HS-5 (cell line): ENCODE measurements around the gene TWIST1.
A peak's percentile ranks its signal among the peaks of the same experiment; 100 is the strongest.

Experiments
- DNase-seq: peaks from one replicate; pipeline ENCODE4 v3.0.0-alpha.2; 2012; ENCODE audit warnings: low read depth

The TWIST1 gene

DNA sequence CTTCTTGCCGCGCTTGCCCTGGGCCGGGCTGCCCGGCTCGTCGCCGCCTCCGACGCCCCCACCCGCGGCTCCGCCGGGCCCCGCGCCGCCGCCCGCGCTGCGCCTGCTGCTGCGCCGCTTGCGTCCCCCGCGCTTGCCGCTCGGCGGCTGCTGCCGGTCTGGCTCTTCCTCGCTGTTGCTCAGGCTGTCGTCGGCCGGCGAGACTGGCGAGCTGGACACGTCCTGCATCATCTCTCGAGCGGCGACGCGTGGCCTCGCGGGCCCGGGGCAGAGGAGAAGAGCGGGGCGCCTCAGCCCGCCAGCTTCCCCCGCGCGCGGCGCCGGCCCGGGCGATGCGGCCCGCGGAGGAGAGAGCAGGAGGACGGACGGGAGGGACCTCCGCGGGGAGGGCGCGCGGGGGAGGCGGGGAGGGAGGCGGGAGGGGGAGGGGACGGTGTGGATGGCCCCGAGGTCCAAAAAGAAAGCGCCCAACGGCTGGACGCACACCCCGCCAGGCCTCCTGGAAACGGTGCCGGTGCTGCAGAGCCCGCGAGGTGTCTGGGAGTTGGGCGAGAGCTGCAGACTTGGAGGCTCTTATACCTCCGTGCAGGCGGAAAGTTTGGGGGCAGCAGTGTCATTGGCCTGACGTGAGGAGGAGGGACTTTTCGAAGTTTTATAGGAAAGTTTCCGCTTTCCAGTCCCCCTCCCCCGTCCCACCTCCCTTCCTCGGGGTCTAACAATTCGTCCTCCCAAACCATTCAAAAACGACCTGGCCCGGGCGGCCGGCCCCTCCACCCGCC is at the start of gene TWIST1:
TSS of gene TWIST1 (minus strand) at position 546 of the 779 bp plus-strand sequence. CDS start at position 231, 315 bp downstream.
- DNase-seq: peak; percentile 20

DNA sequence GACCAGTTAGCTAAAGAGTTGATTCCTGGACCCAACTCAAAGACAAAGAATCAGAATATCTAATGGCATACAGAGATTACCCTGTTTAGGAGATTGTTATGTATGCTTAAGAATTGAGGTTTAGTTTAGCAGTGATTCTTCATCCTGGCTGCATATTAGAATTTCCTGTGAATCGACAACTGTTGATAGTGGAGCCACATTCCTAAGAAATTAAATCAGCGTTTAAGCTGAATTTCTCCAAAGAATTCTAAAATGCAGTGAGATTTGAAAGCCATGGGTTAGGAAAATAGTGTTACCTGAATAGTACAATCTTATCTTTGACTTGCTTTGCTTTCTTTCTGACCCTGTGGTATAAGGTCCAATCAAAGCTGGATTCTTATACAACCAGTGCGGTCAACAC is 44.2 kb upstream of the TWIST1 start:
- DNase-seq: no peak

DNA sequence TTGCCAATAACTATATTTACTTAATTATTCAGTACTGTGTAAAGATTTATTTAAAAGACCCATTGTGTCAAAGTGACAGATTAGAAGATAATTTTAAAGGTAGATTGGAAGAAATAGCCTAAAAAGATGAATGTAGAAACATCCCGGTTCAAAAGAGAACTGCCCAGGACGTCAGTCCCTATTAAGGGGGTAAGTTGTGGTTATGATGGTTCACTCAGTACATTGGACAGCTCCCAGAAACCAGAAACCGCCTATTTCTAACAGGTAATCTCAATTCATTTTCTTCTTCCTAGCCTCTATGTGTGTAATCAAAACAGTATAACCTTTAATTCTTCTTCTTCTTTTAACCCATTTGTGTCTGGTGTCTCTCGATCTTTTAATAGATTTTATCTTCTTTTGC is 29.3 kb upstream of the TWIST1 start:
- no peak for DNase-seq

DNA sequence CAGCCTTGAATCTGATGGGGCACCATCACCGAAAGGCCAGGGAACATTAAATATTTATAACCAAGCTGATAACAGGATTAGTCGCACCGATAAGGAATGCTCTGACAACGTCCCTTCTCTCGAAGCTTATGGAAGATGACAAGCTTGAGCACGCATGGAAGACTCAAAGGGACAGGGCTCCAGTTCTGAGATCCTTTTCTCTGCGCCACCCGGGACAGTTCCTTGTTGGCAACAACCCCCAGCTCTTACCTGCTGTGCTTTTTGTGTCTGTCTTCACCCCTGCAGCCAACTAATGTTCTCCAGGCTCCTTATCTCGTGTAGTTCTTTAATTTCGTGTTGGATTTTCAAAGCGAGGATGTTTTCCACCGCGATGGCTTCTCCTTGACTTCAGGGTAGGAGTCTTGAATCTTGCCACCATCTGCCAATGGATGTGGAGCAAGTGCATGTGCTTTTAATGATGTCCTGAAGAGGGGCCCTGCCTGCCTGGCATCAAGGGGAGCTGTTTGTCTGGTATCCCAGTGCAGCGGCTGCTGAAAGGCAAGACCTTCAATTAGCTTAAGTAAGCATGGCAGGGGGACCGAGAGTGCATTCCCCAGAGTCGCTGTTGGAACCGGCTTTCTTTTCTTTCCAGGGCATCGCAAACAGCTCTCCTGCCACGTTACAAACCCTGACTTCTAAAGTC is 28.1 kb upstream of the TWIST1 start:
- DNase-seq: no peak

DNA sequence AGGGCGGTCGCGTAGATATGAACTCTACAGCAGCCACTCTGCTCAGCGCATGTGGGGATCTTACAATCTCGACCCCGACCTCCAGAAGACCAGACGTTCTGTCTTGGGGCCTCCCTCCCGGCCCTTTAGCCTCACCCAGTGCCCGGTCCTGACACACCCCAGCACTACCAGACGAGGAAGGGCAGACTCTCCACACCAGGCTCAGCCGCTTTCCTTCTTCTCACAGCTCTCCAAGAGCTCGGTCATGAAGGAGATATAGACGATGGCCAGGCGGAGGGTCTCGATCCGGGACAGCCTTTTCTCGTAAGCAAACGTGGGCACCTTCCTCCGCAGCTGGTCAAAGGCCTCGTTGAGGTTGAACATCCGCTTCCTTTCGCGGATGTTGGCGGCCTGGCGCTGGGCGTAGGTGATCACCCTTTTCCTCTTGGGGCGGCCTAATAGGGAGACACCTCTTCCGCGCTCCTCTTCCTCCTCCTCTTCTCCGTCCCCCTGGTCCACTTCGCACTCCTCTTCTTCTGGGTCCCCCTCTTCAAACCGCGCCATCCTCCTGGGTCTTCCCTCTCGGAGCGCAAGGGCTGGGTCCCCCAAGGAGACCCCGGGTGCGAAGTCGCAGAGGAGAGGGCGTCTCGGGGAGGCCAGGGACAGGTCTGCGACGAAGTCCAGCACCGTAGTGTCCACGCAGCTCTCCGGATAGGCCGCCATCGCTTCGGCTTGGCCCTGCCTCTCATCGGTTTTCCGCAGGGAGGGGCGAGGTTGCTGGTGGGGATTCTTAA is 27.4 kb upstream of the TWIST1 start, which contains the start of gene FERD3L:
TSS of gene FERD3L (minus strand) at position 761 of the 773 bp plus-strand sequence. CDS start at position 702, 59 bp downstream.
- DNase-seq: no peak

DNA sequence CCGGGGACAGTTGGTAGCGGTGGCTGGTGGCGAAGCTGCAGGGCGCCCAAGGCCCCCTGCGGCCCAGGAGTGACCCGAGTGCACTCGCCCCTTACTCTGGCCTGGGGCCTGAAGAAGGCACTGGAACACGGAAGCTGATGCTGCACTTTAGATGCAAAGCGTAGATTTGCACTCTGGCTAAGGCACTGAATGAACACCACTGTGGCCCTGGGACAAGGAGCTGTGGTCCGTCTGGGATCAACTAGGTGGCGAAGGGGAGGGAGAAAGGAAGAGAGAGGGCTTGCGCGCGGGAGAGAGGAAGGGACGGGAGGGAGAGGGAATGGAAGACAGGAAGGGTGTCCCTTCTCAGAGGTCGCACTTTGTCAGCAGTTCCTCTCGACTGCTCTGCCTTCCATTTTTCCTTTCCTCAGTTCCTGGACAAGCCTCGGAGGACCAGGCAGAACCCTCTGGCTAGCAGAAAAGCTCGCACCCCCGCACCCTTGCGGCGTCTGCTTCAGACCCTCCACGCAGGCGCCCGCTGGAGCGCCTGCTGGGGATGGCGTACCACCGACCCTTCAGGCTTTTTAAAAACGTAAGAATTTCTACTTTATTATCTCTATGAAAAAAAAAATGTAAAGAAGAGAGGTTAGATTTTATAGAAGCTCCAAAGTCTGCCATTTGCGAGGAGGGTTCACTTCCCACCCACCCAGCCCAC is 26.6 kb upstream of the TWIST1 start:
- no peak for DNase-seq

DNA sequence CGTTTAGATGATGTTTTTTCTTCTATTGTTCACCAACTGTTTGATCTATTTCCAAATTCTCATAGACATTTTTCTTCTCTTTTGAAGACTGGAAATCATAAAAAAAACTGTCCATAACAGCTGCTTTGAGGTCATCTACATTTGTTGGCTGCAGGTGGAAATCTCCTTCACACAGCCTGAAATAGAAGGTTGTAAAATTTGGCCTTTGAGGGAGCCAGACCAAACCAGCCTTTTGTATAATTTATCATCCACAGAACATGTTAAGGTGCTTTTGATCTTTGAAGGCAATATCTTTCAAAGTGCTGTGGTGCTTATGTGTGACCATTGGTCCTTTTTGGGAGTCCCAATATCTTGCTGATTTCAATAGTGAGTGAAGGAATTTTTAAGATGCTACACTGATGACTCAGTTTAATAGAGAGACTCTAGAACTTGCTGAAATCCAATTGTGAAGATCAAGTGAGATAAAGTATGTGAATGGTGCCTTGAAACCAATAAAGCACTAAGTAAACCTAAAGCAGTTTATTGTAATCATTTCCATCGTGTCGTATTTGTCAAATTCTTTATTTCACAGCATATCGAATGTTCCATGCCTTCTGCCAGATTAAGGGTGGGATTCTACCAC is 22.4 kb upstream of the TWIST1 start:
- DNase-seq: no peak

DNA sequence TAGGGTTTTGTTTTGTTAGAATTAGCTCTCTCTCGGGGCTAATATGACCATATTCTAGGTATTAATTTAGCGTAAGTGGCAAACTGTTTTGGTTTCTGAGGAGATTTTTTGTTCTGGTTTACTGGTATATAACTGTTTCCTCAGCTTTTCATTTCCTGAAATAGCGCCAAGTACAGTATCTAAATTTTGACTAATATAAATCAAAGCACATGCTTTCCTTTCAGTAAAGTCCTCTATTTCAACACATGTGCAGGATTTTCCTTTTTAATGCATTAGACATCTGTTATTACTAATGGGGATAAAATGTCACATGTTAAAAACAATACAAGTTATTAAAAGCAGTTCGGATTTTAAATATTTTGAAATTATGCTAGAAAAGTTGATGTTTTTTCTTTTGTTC is 16.4 kb upstream of the TWIST1 start:
- DNase-seq: no peak

DNA sequence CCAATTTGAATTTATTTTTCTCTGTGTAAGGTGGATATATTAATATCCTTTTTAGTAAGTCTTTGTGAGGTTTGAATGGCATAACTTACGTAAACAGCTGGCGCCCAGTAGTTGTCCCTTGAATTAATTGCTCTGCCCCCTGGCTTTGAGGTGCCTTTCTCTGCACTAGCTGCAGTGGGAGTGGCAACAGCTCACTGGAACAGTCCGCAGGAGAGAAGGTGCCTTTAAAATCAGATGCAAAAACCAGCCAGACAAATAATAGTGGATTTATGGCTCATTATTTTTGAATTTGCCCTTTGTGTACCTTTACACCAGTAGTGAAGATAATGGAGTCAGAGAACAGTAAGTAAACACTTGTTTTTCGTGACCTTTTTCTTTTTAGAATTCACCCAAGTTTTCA is 16.0 kb upstream of the TWIST1 start:
- DNase-seq: no peak

DNA sequence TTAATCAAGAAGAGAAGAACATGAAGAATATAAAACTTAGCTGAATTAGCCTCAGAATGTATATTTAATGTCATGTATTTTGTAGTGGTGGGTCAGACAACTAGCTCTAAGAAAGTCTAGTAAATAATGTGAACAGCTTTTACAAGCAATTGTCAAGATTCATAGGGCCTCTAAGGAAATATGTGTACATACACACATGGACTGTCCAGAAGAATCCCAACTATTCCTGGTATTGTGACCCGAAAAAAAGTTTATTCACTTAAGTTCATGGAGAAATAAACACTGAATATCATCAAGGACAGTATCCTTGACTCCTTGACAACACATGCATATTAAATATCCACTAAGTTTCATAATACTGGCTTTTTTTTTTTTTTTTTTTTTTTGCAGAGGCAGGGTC is 11.4 kb upstream of the TWIST1 start:
- no peak for DNase-seq

DNA sequence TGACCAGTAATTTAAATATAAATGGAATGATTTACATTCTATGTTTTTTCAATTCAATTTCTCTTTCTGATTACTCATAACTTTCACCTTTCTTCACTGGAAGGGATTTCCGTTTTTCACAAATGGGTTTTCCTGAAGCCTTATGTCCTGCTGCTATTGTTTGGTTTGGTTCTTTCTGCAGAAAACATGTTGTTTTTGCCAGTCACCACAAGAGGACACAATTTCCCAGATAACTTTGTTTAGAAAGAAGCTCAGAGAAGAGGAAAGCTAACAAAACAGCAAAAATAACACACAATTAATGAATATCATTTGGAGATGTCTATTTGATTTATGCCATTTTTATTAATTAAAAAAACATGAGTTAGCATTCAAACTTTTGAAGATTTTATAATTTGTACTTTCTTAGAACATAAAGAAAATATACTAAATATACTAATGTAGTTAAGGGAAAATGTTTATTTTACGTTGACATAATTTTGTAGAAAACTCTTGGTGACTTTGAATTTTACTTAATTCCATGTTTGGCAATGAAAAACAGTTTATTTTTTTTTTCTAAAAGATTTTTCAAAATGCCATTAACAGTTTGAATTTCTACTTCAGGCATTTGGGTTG is 4.6 kb upstream of the TWIST1 start:
- peak; percentile 35 for DNase-seq

DNA sequence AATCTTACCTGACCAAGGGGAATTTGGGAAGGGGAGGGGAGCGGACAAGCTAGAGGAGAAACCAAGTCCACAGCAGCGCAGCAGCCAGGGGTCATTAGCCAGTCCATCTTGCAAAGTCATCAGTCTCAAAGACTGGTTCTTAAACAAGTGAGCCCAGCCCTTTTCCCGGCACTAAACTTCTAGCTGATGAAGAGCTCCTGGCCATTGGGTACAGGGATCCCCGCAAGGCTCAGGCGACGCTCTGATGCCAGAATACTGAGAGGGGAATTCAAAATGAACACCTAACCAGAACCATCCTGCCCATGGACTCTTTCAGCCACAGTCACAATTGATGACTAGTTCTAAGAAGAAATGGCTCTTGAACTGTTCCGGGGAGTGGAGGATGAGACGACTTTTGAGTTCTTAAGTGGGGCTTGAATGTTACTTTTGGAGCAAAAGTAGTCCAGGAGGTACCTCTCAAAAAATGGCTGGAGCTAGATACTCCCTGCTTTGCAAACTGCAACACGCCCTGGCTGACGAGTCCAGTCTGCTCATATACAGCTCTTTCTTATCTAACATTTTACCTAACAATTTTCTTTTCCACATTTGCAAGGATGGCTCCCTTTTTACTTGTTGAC is 2.5 kb upstream of the TWIST1 start:
- DNase-seq: no peak

DNA sequence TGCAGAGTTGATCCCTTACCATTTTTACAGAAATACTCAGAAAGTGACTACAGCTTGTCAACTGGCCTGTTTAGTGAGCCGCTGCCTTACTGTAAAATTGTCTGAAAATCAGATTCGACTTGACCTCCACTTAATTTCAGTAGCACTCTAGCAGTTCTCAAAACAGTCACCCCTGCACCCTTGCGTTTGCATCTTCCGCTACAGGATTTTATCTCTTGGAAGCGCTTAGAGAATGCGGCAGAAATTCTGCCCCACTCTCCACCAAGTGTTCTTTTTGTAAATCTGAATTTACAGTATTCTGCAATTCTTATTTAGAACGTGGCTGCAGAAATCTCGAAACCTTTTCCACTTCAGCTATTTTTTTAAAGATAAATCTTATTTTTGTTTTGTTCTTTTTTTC is 1.9 kb upstream of the TWIST1 start:
- no peak for DNase-seq

DNA sequence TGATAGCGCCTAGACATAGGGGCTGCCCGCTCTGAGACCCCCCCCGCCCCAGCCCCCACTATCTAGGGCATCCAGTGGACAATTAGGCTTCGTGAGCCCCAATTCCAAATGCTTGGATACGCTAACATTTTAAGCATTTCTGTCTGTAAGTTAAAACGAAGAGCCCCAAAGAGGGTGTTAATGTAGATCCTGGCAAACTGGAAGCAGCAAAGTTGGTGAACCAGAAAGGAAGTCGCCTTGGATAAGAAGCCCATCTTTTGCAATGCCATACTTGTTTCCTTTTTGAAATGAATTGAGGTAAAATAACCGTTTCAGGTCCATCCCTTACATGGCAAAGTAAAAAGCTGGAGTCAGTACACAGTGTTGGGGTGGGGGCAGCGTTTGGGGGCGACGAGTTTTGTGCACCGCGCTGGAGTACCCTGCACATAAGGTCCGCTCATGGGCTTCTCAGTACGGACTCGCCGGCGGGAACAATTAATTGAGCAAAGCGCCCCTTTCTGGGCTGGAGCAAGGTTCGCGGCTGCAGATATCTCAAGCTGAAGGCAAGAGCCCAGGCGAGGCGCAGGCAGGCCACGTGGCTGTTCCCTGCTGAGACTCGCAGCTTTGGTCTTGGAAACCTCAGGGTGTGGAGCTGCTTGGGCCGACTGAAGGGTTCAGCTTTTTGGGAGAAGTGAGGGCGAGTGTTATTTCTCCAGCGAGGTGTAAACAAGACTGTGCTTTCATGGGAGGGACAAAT is 1.4 kb upstream of the TWIST1 start:
- no peak for DNase-seq

DNA sequence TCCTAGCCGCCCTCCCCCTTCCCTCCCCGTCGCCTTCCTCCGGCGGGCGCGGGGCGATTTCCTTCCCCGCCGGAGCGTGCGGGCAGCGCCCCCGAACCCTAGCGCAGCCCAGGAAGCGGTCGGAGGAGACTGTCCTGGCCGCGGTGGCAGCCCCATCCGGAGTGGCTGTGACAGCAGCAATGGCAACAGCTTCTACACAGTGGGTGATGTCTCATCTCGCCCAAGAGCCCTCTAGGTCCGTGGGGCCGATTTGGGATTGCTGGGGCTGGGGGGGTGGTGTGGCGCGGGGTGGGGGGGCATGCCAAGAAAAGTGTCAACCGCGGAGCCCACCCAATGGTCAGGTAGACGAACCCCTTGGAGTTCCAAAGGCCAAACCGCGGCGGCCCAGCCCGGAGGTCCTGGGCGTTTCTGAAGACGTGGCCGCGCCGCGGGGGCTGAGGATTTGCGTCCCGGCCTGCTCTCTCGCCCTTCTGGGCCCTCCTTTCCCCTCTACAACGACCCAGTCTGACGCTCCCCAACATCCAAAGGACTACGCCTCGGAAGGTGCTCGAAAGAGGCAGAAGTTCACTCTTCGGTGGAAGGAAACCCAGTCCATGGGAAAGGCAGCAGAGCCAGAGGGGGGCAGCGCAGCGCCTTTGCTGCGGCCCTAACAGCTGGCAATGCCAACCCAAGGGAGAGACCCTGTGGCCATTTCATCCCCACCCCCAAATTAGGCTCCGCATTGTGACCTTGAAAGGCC is 603 bp upstream of the TWIST1 start:
- DNase-seq: no peak

DNA sequence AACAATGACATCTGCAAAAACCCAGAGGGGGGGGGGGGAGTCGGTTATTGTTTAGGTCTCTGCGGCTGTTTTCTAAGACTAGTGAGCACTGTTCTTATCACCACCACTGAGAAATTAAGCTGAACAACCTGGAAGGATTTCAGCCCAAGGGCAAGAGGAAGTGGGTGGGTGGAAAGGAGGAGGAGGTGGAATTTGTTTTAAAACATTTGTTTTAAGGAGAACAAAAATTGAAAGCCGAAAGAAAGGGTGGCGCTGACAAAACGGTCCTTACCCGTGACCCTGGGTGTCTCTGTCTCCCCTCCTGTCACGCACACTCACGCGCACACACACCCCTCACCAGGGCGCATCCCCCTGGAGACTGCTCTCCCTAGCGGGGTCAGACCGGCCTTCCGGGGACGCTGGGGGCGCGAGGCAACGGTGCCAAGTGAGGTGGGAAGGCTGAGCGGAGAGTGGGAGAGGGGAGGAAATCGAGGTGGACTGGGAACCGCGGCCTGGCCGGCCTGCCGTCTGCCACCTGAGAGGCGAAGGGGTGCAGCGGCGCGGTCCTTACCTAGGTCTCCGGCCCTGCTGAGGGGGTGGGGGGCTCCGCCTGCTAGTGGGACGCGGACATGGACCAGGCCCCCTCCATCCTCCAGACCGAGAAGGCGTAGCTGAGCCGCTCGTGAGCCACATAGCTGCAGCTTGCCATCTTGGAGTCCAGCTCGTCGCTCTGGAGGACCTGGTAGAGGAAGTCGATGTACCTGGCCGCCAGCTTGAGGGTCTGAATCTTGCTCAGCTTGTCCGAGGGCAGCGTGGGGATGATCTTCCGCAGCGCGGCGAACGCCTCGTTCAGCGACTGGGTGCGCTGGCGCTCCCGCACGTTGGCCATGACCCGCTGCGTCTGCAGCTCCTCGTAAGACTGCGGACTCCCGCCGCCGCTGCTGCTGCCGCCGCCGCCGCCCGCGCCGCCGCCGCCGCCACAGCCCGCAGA is 1.0 kb downstream of the TWIST1 start:
- no peak for DNase-seq

DNA sequence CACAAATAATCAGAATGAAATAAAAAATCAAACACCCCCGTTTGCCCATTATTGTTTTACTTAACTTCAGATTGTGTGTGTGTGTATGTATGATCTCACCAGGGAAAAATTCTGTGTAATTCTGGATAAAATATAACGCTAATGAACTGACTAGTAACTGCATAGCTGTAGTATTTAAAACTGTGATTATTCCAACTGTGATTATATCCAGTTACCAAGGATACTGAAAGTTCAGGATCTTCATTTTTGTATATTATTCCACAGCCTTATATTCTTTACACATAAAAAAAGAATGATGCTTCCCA is 2.9 kb downstream of the TWIST1 start:
- DNase-seq: no peak

DNA sequence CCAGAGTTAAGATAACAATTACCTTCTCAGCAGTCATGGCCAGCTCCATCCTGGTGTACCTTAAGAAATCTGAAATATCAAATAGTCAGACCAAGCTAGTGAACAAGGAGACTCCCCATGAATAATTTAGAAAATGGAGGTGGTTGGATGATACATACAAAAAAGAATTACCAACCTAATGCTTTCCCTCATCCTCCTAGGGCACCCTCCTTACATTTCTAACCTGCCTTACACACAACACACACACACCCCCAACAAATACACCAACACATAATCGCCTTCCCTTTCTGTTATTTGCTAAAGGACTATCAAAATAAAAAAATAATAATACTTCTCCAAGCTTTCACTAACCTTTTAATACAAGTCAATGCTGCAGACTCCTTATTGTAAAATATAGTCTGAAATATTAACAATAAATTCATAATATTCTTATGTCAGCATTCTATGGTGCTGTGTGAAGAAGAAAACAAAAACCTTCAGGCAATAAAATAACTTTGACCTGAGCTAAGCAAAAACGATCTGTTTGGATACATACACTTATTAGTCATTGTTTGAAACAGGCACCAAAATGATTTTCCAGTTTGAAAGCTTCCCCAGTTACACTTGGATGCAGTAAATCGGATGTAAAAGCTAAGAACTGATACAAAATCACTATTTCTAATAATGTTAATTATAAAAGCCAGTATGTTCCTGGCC is 3.4 kb downstream of the TWIST1 start:
- peak; percentile 45 for DNase-seq
